ENCODE measurements around the gene EMD.
A peak's percentile ranks its signal among the peaks of the same experiment; 100 is the strongest.

Gene EMD

DNA sequence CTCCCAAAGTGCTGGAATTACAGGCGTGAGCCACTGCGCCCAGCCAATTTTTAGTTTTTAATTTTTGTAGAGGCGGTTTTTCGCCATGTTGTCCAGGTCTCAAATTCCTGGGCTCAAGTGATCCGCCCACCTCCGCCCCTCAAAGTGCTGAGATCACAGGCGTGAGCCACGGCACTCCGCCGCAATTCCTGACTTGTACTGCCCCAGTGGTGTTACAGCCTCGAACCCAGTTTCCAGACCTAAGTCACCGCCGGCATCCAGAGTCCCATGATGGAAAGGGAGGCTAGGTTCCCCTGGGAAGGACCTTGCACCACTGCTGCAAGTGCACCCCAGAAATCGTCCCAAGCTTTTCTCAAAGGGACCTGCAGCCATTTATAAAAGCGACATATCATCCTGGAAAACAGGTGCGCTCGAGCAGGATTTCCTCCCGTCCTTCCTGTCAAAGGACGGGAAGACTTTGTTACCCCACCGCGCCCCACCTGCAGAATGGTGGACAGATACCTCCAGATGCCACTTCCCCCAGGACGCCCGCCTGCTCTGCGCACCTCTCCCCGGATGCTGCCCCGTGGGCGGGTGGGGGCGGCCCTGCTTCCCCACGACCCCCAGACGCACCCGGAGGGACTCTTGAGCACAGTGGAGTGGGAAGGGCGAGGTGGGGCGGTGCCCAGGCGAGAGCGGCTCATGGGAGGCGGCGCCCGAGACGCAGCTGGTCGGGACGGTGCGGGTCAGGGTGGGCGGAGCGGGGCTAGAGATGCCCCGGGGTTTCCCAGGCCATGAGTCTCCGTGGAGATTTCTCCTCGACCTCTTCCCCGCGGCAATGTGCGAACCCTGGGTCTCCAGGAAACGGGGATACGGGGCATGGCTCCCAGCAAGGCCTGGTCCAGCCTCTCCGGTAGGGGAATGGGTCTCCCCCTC, 18.1 kb downstream of the EMD start:
- TF ChIP-seq, protein P1, sequence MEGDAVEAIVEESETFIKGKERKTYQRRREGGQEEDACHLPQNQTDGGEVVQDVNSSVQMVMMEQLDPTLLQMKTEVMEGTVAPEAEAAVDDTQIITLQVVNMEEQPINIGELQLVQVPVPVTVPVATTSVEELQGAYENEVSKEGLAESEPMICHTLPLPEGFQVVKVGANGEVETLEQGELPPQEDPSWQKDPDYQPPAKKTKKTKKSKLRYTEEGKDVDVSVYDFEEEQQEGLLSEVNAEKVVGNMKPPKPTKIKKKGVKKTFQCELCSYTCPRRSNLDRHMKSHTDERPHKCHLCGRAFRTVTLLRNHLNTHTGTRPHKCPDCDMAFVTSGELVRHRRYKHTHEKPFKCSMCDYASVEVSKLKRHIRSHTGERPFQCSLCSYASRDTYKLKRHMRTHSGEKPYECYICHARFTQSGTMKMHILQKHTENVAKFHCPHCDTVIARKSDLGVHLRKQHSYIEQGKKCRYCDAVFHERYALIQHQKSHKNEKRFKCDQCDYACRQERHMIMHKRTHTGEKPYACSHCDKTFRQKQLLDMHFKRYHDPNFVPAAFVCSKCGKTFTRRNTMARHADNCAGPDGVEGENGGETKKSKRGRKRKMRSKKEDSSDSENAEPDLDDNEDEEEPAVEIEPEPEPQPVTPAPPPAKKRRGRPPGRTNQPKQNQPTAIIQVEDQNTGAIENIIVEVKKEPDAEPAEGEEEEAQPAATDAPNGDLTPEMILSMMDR (IDR thresholded peaks at IDR 0.05; ENCODE audit: low read depth, low read length, poor library complexity, severe bottlenecking), result no peak
- TF ChIP-seq EZH2phosphoT487 (IDR thresholded peaks at IDR 0.05; ENCODE audit: borderline replicate concordance, low read length), result no peak
- Histone ChIP-seq H3K9me2 (replicated peaks; ENCODE audit: control insufficient read depth, low read length) (no peaks in the 10 kb centered on the region), H3K9me3 (ENCODE audit: control insufficient read depth, insufficient read depth, low read length) (no peaks in the 10 kb centered on the region), H3K27ac (ENCODE audit: low read depth, low read length) (peak overlapping the region; percentile 93), H3K27me3 (ENCODE audit: control insufficient read depth, low read length) (no peaks in the 10 kb centered on the region), H3F3A (ENCODE audit: control insufficient read depth, insufficient read depth) (peaks cover 29% of the 10 kb centered on the region), H3K4me2 (ENCODE audit: low read length) (peak overlapping the region; percentile 86), H3K4me3 (ENCODE audit: low read length) (peak overlapping the region; percentile 95), H4K20me1 (ENCODE audit: control insufficient read depth, insufficient read depth, low read depth, low read length) (no peaks in the 10 kb centered on the region), H3K79me2 (ENCODE audit: control insufficient read depth, low read length) (peaks cover 28% of the 10 kb centered on the region), H3K4me1 (ENCODE audit: control insufficient read depth, low read length) (peaks cover 17% of the 10 kb centered on the region), H3K36me3 (ENCODE audit: control insufficient read depth, low read length) (peaks cover 33% of the 10 kb centered on the region)

DNA sequence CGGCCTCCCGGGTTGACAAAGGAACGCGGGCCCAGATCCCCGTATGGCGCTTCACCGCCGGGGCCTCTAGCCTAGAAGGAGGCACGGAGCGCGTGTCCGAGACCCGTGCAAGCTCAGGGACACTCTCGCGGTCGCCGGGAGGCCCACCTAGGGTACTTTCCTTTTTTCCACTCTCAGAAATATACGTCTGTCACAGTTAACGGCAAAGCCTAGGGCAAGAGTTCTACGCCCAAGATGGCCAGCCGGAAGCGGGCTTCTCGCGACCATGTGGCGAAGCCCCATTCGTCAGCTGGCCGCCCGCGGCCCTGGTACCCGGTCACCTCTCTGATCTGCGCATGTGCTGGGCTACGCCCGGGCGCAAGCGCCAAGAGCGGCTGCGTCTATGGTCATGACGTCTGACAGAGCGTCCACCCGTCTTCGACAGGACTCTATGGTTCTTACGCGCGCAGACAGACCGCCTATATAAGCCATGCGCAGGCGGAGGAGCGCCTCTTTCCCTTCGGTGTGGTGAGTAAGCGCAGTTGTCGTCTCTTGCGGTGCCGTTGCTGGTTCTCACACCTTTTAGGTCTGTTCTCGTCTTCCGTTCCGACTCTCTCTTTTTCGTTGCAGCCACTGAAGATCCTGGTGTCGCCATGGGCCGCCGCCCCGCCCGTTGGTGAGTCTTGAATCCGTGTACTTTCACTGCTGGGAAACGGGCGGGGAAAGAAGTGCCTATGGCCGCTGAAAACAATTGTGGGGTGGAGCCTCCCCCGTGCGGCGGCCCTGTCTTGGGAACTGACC, 19.0 kb downstream of the EMD start, which contains the start of gene RPL10:
RPL10 (plus strand) TSS at position 490 of the 780 bp plus-strand sequence; CDS start at position 633, 143 bp downstream.
- no peak for TF ChIP-seq EZH2phosphoT487 (IDR thresholded peaks at IDR 0.05; ENCODE audit: borderline replicate concordance, low read length)
- TF ChIP-seq, protein P1 (IDR thresholded peaks at IDR 0.05; ENCODE audit: low read depth, low read length, poor library complexity, severe bottlenecking), result no peak
- peaks cover 29% of the 10 kb centered on the region for H3F3A ChIP-seq (ENCODE audit: control insufficient read depth, insufficient read depth)
- peak within 1 kb of the TSS; percentile 95 for H3K4me3 ChIP-seq (ENCODE audit: low read length)

DNA sequence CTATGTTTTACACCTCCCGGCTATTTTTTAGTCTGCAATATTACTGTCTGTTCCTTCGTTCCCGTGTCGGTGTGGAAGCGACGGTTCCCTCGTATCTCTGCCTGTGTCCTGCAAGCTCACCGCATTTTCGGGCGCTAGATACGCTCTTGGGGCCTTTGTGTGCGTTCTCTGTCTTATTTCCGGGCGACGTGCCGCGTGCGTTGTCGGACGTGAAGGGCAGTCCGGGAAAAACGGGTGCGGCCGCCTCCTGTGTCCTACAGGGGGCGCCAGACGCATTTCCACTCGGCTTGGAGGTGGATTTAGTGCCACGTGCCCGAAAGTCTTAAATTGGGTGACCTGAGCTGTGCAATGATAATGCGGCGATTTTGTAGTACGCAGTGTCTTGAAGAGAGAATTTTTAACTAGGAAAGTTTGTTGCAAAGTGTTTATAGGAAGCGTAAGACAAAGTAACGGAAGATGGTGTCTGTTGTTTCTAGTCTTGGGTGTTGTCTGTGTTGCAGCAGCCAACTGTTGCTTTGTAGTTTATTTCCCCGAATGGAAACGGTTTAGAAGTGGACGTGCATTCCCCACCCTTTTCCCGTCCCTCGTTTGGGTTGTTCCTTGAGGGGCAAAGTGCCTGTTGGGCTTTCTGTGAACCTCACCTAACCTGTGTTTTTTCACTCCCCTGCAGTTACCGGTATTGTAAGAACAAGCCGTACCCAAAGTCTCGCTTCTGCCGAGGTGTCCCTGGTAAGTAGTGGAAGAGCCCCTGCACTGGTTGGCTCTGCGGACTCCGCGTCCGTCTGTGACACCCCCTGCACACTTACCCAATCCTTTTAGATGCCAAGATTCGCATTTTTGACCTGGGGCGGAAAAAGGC, 19.8 kb downstream of the EMD start:
- TF ChIP-seq, protein P1 (IDR thresholded peaks at IDR 0.05; ENCODE audit: low read depth, low read length, poor library complexity, severe bottlenecking), result peak; percentile 69
- no peak for TF ChIP-seq EZH2phosphoT487 (IDR thresholded peaks at IDR 0.05; ENCODE audit: borderline replicate concordance, low read length)
- Histone ChIP-seq H3K36me3 (ENCODE audit: control insufficient read depth, low read length) (peaks cover 33% of the 10 kb centered on the region), H4K20me1 (ENCODE audit: control insufficient read depth, insufficient read depth, low read depth, low read length) (no peaks in the 10 kb centered on the region)

More for the DNA sequence above, 19.0 kb downstream of the EMD start, which contains the start of gene RPL10:
- Histone ChIP-seq H3K36me3 (ENCODE audit: control insufficient read depth, low read length) (peaks cover 33% of the 10 kb centered on the region), H3K27me3 (ENCODE audit: control insufficient read depth, low read length) (no peaks in the 10 kb centered on the region), H3K9me2 (replicated peaks; ENCODE audit: control insufficient read depth, low read length) (no peaks in the 10 kb centered on the region), H3K4me1 (ENCODE audit: control insufficient read depth, low read length) (peaks cover 17% of the 10 kb centered on the region), H3K79me2 (ENCODE audit: control insufficient read depth, low read length) (peaks cover 28% of the 10 kb centered on the region), H3K4me2 (ENCODE audit: low read length) (peak within 1 kb of the TSS; percentile 86), H4K20me1 (ENCODE audit: control insufficient read depth, insufficient read depth, low read depth, low read length) (no peaks in the 10 kb centered on the region), H3K9me3 (ENCODE audit: control insufficient read depth, insufficient read depth, low read length) (no peaks in the 10 kb centered on the region), H3K27ac (ENCODE audit: low read depth, low read length) (peak within 1 kb of the TSS; percentile 93)

More for the DNA sequence above, 19.8 kb downstream of the EMD start:
- Histone ChIP-seq H3K9me2 (replicated peaks; ENCODE audit: control insufficient read depth, low read length) (no peaks in the 10 kb centered on the region), H3K27ac (ENCODE audit: low read depth, low read length) (peak overlapping the region; percentile 93), H3K27me3 (ENCODE audit: control insufficient read depth, low read length) (no peaks in the 10 kb centered on the region), H3K9me3 (ENCODE audit: control insufficient read depth, insufficient read depth, low read length) (no peaks in the 10 kb centered on the region), H3K4me3 (ENCODE audit: low read length) (peak overlapping the region; percentile 95), H3K4me1 (ENCODE audit: control insufficient read depth, low read length) (peaks cover 17% of the 10 kb centered on the region), H3K79me2 (ENCODE audit: control insufficient read depth, low read length) (peaks cover 28% of the 10 kb centered on the region), H3K4me2 (ENCODE audit: low read length) (peak overlapping the region; percentile 86), H3F3A (ENCODE audit: control insufficient read depth, insufficient read depth) (peaks cover 29% of the 10 kb centered on the region)
